HG03039 (cell line): ENCODE data around the gene TCF19.

Experiments used
- ATAC-seq: cut with Tn5 transposase; IDR thresholded peaks from one replicate; pipeline ENCODE4 v1.9.1; 2021; ENCODE audit warnings: mild to moderate bottlenecking, moderate library complexity; ENCODE audit not compliant: unreplicated experiment

Gene TCF19

DNA sequence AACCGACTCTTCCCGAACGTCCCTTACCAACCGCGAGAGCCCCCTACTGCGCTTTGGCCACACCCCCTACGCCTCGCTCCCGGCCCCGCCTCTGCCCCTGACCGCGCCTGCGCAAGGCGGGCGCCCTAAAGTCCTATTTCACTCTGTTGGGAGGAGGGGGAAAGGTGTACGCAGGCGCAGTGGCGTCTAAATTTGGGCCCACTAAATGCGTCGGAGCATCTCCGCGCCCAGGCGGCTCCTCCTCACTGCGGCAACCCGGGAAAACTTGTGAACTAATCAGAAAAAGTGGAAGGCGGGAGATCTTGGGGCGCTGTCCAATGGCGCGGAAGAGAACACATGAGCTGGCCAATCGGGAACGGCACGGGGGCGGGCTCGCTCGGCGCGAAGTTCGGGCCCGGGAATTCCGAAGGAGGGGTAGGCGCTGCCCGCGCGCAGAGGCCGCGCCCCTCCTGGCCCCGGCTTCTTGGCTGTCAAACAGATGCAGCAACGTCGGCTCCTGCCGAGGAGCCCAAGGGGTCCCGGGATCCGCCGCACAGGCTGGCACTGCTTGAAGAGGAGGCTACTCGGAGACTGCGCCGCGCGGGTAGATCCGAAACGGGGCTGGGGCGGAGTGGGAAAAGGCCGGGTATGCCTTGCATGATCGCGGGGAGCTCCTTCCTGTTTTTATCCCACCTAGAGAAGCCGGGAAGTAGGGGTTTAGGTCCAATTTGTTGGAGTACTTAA, at the start of gene TCF19:
TCF19 (plus strand) TSS at position 450 of the 723 bp plus-strand sequence. CDS start 881 bp downstream, outside the sequence.
- peak; percentile 75 for ATAC-seq

DNA sequence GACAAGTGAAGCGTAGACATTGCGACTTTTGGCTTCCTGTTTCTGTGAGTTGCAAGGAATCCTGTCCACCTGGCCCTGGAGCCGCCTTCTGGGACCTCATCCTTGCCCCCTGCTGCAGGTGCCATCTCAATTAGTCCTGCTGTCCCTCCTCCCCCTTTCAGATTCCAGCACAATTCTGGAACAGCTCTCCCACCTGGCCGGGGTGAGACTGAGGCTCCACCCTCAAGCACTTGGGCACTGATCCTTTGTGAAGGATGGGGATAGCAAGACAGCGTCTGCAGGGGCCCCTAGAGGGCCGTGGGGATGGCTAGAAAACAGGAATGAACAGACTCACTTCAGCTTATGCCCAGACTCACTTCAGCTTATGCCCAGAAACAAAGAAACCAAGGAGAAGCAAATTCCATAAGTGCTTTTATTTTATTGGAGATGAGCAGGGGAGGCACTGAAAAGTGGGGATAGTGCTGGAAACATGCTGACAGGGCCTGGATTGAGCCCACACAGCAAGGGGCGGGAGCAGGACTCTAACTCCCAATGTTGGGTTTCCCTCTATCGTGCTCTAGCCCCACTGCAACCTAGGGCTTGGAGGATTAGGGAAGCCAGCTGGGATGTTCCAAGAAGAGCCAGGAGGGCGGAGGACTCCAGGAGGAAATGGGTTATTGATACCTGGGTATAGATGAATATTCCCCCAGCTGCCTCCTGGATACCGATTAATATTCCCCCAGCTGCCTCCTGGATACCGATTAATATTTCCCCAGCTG, 47.4 kb upstream of the TCF19 start:
- no peak for ATAC-seq

GRCh38 chr6:31111712-31112111, 46.7 kb upstream of the TCF19 start:
- no peak for ATAC-seq

DNA sequence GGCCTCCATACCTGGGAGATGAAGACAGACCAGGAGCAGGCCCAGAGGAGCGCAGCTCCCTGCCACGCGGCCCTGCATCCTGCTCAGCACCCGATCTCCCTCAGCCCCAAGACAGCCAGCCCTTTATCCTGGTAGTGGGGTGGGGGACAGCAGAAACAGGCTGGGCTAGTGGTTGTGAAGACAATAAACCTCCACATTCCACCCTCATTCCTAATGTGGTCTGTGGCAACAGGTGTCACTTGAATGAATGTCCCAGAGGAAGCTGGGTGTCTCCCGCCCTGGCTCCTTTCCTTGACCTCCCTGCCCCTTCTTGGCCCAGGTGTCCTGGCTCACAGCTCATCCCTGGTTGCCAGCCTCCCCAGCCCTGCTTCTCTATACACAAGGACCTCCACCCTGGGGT, 45.9 kb upstream of the TCF19 start, which contains the start of gene C6orf15:
C6orf15 (minus strand) TSS at position 98 of the 400 bp plus-strand sequence; CDS start at position 78, 20 bp downstream.
- no peak for ATAC-seq

GRCh38 chr6:31113861-31114540, 44.4 kb upstream of the TCF19 start:
- ATAC-seq = no peak

DNA sequence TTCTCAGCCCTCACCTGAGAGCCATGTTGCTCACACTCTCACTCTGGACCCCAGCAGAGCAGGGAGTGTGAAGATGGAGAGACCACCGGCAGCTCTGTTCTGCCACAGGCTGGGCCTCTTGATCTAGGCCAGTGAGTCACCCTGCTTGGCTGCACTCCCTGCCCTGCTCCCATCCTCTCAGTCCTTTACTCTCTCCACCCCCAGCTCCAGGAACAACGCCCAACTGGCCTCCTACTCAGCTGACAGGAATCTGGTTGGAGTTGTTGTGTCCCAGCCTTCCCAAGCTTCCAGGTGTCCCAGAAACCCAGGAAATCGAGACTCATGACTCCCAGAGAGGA, 43.9 kb upstream of the TCF19 start, which contains the start of gene PSORS1C1:
PSORS1C1 (plus strand) TSS at position 260 of the 338 bp plus-strand sequence. CDS start 14,833 bp downstream, outside the sequence.
- ATAC-seq = no peak

- ATAC-seq = no peak
Measured at GRCh38 chr6:31114970-31115849, 43.2 kb upstream of the TCF19 start.

DNA sequence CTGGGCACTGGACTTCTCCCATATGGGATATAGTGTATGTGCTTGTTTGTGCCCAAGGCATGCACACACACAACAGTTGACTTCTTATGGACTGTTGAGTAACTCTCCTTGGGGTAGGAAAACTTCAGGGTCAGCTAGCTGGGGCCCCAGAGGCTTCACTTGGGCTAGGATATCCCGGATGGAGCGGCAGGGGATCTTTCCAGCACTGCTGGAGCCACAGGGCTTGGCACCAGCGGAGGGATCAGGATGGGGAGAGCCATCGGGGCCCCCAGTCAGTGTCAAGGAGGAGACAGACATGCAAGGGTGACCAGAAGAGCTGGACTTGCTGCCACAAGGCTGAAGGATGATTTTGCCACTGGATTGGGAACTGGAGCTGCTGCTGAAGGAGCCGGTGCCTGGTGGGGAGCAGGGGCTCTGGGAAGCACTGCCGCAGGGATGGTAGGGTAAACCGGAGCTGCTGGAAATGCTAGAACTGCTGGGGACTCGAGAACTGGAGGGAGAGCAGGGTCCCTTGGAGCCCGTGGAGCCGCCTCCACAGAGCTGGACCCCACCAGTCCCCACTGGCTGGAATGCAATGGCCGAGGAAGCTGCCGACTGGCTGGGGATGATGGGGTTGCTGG, 42.3 kb upstream of the TCF19 start:
- ATAC-seq = no peak

DNA sequence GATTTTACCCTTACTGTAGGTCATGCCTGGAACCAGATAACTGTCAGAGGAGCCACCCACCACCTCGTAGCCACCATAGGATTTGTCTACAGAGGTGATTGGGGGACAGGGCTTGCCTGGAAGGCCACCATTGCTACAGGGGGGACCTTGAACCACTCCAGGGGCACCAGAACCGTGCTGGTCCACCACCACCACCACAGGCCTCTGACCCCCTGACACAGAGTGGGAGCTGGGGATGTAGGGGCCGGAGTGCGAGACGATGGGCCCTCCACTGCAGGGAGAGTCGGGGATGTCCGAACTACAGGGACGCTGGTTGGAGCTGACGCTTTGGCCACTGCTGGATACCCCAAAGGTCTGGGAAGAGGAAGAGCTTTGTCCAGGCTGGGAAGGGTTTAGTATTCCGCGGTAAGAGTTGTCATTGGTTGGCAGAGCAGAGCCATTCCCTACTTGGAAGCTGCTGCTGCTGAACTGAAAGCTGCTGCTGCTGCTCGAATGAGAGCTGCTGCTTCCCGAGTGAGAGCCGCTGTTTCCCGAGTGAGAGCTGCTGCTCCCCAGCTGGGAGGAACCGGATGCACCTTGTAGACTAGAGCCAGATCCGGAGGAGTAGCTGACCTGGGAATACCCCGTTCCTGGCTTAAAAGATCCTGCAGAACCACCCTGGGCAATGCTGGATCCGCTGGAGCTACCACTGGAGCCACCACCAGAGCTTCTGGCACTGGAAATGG, 41.6 kb upstream of the TCF19 start:
- no peak for ATAC-seq

DNA sequence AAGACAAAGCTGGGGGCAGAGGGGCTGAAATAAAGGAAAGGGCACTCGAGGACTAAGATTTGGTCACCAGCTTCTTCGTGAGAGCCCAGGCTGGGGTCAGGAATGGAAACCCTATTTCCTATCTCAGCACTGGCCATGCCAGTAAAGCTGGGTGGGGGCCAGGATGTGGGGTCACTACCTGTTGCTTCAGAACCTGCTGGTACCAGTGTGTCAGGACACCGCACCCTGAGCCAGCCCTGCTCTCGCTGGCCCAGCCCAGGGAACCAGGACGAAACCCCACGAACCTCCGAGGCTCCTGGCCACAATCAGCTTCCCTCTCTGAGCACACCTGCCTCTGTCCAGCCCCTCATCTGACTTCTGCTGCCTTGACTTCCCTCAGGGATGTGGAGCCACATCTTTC, 40.2 kb upstream of the TCF19 start:
- no peak for ATAC-seq

DNA sequence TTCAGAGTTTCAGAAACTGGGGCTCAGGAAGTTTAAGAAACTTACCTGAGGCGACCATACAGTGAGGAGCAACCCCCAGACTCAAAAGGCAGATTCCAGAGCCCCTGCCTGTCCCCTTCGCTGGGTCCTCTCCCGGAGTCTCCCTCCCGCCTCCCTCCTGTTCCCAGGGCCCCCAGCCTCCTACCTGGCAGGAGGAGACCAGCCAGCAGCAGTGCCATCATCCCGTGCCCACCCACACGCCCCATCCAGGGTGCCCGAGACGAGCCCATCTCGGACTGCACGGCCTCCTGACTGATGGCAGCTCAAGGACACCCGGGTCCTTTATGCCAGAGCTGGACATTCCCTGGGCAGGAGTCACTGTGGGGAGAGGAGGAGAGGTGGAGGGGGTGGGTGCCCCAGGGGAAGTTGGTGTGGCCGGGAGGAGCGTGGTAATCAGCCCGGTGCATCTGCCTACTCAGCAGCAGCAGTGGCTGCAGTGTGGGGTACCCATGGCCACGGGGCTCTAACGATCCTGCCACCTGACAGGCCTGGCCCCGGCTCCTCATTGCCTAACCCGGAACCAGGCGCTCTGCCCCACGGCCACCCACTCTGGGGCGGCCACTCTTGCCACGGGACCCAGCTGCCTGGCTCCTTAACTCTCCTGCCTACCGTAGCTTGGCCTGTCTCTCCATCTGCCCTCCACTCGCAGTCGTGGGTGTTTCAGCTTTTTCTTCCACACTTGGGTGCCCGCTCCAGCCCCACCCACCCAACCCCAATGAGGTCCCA, 38.1 kb upstream of the TCF19 start, which contains the start of gene CDSN:
CDSN (minus strand) TSS at position 296 of the 765 bp plus-strand sequence; CDS start at position 269, 27 bp downstream.
- no peak for ATAC-seq

GRCh38 chr6:31121131-31121790, 37.1 kb upstream of the TCF19 start:
- ATAC-seq = no peak

- no peak for ATAC-seq
Measured at GRCh38 chr6:31122791-31123706, 35.3 kb upstream of the TCF19 start.

- ATAC-seq = no peak
Measured at GRCh38 chr6:31125162-31125561, 33.2 kb upstream of the TCF19 start.

GRCh38 chr6:31125586-31126363, 32.6 kb upstream of the TCF19 start:
- no peak for ATAC-seq
